Measurements from ENCODE around the gene ADGRD2. TPM values are rescaled to one million over a fixed set of nuclear protein-coding genes. Genes with fewer than 3 reads are reported as not detected.

ADGRD2 gene
- total RNA-seq, 1 donor from 2014 or later = not detected

- Mint-ChIP-seq H3K4me1 (peaks cover 7% of the 10 kb centered on the region), H3K27me3 (peaks cover 11% of the 10 kb centered on the region), H3K36me3 (ENCODE audit: low read depth) (no peaks in the 10 kb centered on the region), H3K4me3 (no peak overlapping the region), H3K27ac (no peak overlapping the region), H3K9me3 (no peaks in the 10 kb centered on the region)
- no peak for DNase-seq
- ChIA-PET CTCF (no interaction called here), POLR2A (no interaction called here)
- intact Hi-C loops (cut with micrococcal nuclease) = no loop called here
- no peak for TF ChIP-seq CTCF (IDR thresholded peaks at IDR 0.05)
- no peak for ATAC-seq (ENCODE audit: low read depth)
These were observed 47.2 kb downstream of the ADGRD2 start for GRCh38 chr9:124497441-124497840.

GRCh38 chr9:124498040-124498439 is 47.8 kb downstream of the ADGRD2 start:
- Mint-ChIP-seq H3K4me3 (no peak overlapping the region), H3K27me3 (peaks cover 9% of the 10 kb centered on the region), H3K4me1 (peaks cover 7% of the 10 kb centered on the region), H3K9me3 (no peaks in the 10 kb centered on the region), H3K36me3 (ENCODE audit: low read depth) (no peaks in the 10 kb centered on the region), H3K27ac (no peak overlapping the region)
- no peak for ATAC-seq (ENCODE audit: low read depth)
- intact Hi-C loops (cut with micrococcal nuclease) = no loop called here
- no peak for DNase-seq
- ChIA-PET CTCF (no interaction called here), POLR2A (no interaction called here)
- TF ChIP-seq CTCF (IDR thresholded peaks at IDR 0.05) = no peak

GRCh38 chr9:124498499-124499146 is 48.4 kb downstream of the ADGRD2 start:
- intact Hi-C loops (cut with micrococcal nuclease) = no loop called here
- CTCF ChIA-PET = no interaction called here
- Mint-ChIP-seq H3K27ac (no peak overlapping the region), H3K36me3 (ENCODE audit: low read depth) (no peaks in the 10 kb centered on the region), H3K9me3 (no peaks in the 10 kb centered on the region), H3K4me1 (peaks cover 7% of the 10 kb centered on the region), H3K4me3 (no peak overlapping the region), H3K27me3 (peaks cover 10% of the 10 kb centered on the region)
- POLR2A ChIA-PET = no interaction called here
- ATAC-seq (ENCODE audit: low read depth) (no peak), DNase-seq (no peak)
- TF ChIP-seq CTCF (IDR thresholded peaks at IDR 0.05) = no peak

GRCh38 chr9:124499216-124499615 is 49.0 kb downstream of the ADGRD2 start:
- Mint-ChIP-seq H3K27ac (no peak overlapping the region), H3K9me3 (no peaks in the 10 kb centered on the region), H3K4me1 (peaks cover 11% of the 10 kb centered on the region), H3K36me3 (ENCODE audit: low read depth) (no peaks in the 10 kb centered on the region), H3K27me3 (peaks cover 15% of the 10 kb centered on the region), H3K4me3 (no peak overlapping the region)
- ChIA-PET CTCF (no interaction called here), POLR2A (no interaction called here)
- ATAC-seq (ENCODE audit: low read depth) (no peak), DNase-seq (no peak)
- intact Hi-C loops (cut with micrococcal nuclease) = no loop called here
- no peak for TF ChIP-seq CTCF (IDR thresholded peaks at IDR 0.05)

- Mint-ChIP-seq H3K36me3 (ENCODE audit: low read depth) (no peaks in the 10 kb centered on the region), H3K27ac (no peak overlapping the region), H3K4me1 (peaks cover 11% of the 10 kb centered on the region), H3K9me3 (no peaks in the 10 kb centered on the region), H3K27me3 (peaks cover 17% of the 10 kb centered on the region), H3K4me3 (no peak overlapping the region)
- ATAC-seq (ENCODE audit: low read depth) (no peak), DNase-seq (no peak)
- POLR2A ChIA-PET = no interaction called here
- intact Hi-C loops (cut with micrococcal nuclease) = no loop called here
- TF ChIP-seq CTCF (IDR thresholded peaks at IDR 0.05) = no peak
- CTCF ChIA-PET = no interaction called here
These were observed 50.0 kb downstream of the ADGRD2 start for GRCh38 chr9:124500028-124500795.
